Common myeloid progenitor, CD34-positive (primary cell): Measurements from ENCODE around the gene GTF2A2.
A peak's percentile ranks its signal among the peaks of the same experiment; 100 is the strongest.
"Not testable (repeated sequence)": the region's sequence is repeated elsewhere in the genome, so short reads cannot be mapped to it uniquely, and the experiment has no call there.

Experiments used
- CTCF ChIA-PET: fragments of 350-600 bp; sonication (Branson Sonifier 250); formaldehyde crosslinking; loops from one replicate; lab custom pipeline; 2021; ENCODE audit warnings: antibody characterized with exemption; lab: Charles Lee
- POLR2A ChIA-PET: fragments of 350-600 bp; sonication (Branson Sonifier 250); formaldehyde crosslinking; loops from one replicate; lab custom pipeline; 2021; ENCODE audit warnings: antibody characterized with exemption; lab: Charles Lee
- DNase-seq, 3 donors: peaks; one replicate each; pipeline versions ENCODE4 v3.0.0 to v3.0.0-alpha.2; 2013
- H3K27ac ChIP-seq, 2 experiments: 1 replicate in 1 of 2; 2 replicates in 1 of 2; pipeline ENCODE4 v1.7.0; 2013; ENCODE audit warnings: inconsistent platforms in 2 of 2, low read length in 2 of 2, mild to moderate bottlenecking in 2 of 2, low read depth in 1 of 2, moderate library complexity in 1 of 2; ENCODE audit not compliant: severe bottlenecking in 2 of 2, insufficient read depth in 1 of 2, poor library complexity in 1 of 2
- H3K27me3 ChIP-seq, 5 experiments: replicated peaks in 2 of 5; 1 replicate in 3 of 5; 2 replicates in 2 of 5; pipeline versions ENCODE4 v1.6.1 to v1.7.0; 2013; ENCODE audit warnings: low read length in 4 of 5, mild to moderate bottlenecking in 2 of 5, moderate library complexity in 2 of 5, inconsistent platforms in 1 of 5; ENCODE audit not compliant: insufficient read depth in 5 of 5, control insufficient read depth in 4 of 5
- H3K36me3 ChIP-seq, 4 experiments: 1 replicate in 2 of 4; 2 replicates in 2 of 4; pipeline versions ENCODE4 v1.6.1 to v1.7.0; 2013; ENCODE audit warnings: low read length in 3 of 4, control low read depth in 1 of 4, mild to moderate bottlenecking in 1 of 4; ENCODE audit not compliant: control insufficient read depth in 4 of 4, insufficient read depth in 4 of 4
- H3K4me1 ChIP-seq, 4 experiments: 1 replicate in 3 of 4; 2 replicates in 1 of 4; pipeline versions ENCODE4 v1.6.1 to v1.7.1; 2013; ENCODE audit warnings: low read length in 3 of 4, mild to moderate bottlenecking in 3 of 4, control low read depth in 1 of 4, inconsistent platforms in 1 of 4, moderate library complexity in 1 of 4; ENCODE audit not compliant: control insufficient read depth in 4 of 4, insufficient read depth in 4 of 4; ENCODE audit errors: control extremely low read depth in 1 of 4
- H3K4me3 ChIP-seq, 7 experiments: 1 replicate in 4 of 7; 2 replicates in 3 of 7; pipeline versions ENCODE4 v1.5.1 to v1.7.0; 2013; ENCODE audit warnings: mild to moderate bottlenecking in 7 of 7, low read length in 6 of 7, moderate library complexity in 6 of 7, inconsistent platforms in 2 of 7, low read depth in 2 of 7, control low read depth in 1 of 7; ENCODE audit not compliant: insufficient read depth in 4 of 7, control insufficient read depth in 1 of 7; ENCODE audit errors: extremely low read depth in 1 of 7
- H3K9me3 ChIP-seq, 5 experiments: 1 replicate in 4 of 5; 2 replicates in 1 of 5; pipeline versions ENCODE4 v1.6.1 to v1.7.1; 2013; ENCODE audit warnings: low read length in 4 of 5, mild to moderate bottlenecking in 2 of 5, inconsistent platforms in 1 of 5, low read depth in 1 of 5, moderate library complexity in 1 of 5; ENCODE audit not compliant: control insufficient read depth in 4 of 5, insufficient read depth in 2 of 5; ENCODE audit errors: control extremely low read depth in 1 of 5
- WGBS: methylation state at CpG from one replicate; pipeline ENCODE4 v1.1.5; 2013; ENCODE audit not compliant: insufficient coverage; 5-methylcytosine and 5-hydroxymethylcytosine counted together

The GTF2A2 gene

GRCh38 chr15:59637507-59637906 is 19.8 kb downstream of the GTF2A2 start:
- H3K9me3 ChIP-seq, POLR2A ChIA-PET, H3K4me3 ChIP-seq, H3K27me3 ChIP-seq, H3K27ac ChIP-seq, H3K4me1 ChIP-seq: not testable (repeated sequence)
- 80% methylated on average over 1 of the region's 2 CpGs for WGBS
- H3K36me3 ChIP-seq: peaks cover 3 to 29% (median 19%) of the 10 kb centered on the region in 4 experiments
- CTCF ChIA-PET: interaction anchor here (0.6 to 1.4 kb wide), 4 partner anchors 105 to 594 kb away, joined by 3 to 7 read pairs (median 4); no protein-coding TSS in a partner anchor
- peak in 1 of 3 donors; percentile 17 for DNase-seq

- ChIA-PET POLR2A (no interaction called here), CTCF (no interaction called here)
- no peaks in the 10 kb centered on the region for H3K9me3 ChIP-seq
- DNase-seq: no peak
- H3K36me3 ChIP-seq: peaks cover 0 to 24% (median 13%) of the 10 kb centered on the region in 4 experiments
- H3K27ac ChIP-seq: no peak overlapping the region
- H3K4me3 ChIP-seq: no peak overlapping the region
- H3K4me1 ChIP-seq: no peaks in the 10 kb centered on the region
- H3K27me3 ChIP-seq: no peaks in the 10 kb centered on the region
- WGBS: 67% methylated on average over 1 of the region's 3 CpGs
These were observed 21.1 kb downstream of the GTF2A2 start for GRCh38 chr15:59636184-59636583.

GRCh38 chr15:59632714-59633113 is 24.6 kb downstream of the GTF2A2 start:
- POLR2A ChIA-PET: no interaction called here

GRCh38 chr15:59622289-59622688 is 35.0 kb downstream of the GTF2A2 start:
- H3K36me3 ChIP-seq: no peaks in the 10 kb centered on the region
- H3K4me1 ChIP-seq: no peaks in the 10 kb centered on the region
- POLR2A ChIA-PET: no interaction called here
- no peaks in the 10 kb centered on the region for H3K9me3 ChIP-seq
- WGBS: 8% methylated on average over 4 of the region's 6 CpGs
- peaks cover 0 to 23% (median 13%) of the 10 kb centered on the region in 5 experiments for H3K27me3 ChIP-seq
- peak; percentile 62 to 64 (median 62) for DNase-seq
- no peak overlapping the region for H3K4me3 ChIP-seq
- CTCF ChIA-PET: interaction anchor here (0.7 to 2.4 kb wide), 3 partner anchors 80 to 98 kb away, joined by 3 to 11 read pairs (median 3); no protein-coding TSS in a partner anchor
- no peak overlapping the region for H3K27ac ChIP-seq

More at GRCh38 chr15:59632714-59633113, 24.6 kb downstream of the GTF2A2 start:
- H3K36me3 ChIP-seq: no peaks in the 10 kb centered on the region
- no peak for DNase-seq
- no peaks in the 10 kb centered on the region for H3K4me1 ChIP-seq
- H3K4me3 ChIP-seq: no peak overlapping the region
- CTCF ChIA-PET: interaction anchor here (1.2 to 3.3 kb wide), 2 partner anchors 13 to 100 kb away, joined by 3 to 15 read pairs; no protein-coding TSS in a partner anchor
- H3K27me3 ChIP-seq: no peaks in the 10 kb centered on the region
- no peak overlapping the region for H3K27ac ChIP-seq
- WGBS: 92% methylated on average over 4 of the region's 4 CpGs
- no peaks in the 10 kb centered on the region for H3K9me3 ChIP-seq

- H3K27ac ChIP-seq: no peak overlapping the region
- no peak overlapping the region for H3K4me3 ChIP-seq
- H3K4me1 ChIP-seq: peaks cover 0 to 5% (median 0%) of the 10 kb centered on the region in 4 experiments
- ChIA-PET CTCF (no interaction called here), POLR2A (no interaction called here)
- H3K9me3 ChIP-seq: no peaks in the 10 kb centered on the region
- H3K36me3 ChIP-seq: no peaks in the 10 kb centered on the region
- peaks cover 0 to 34% (median 17%) of the 10 kb centered on the region in 5 experiments for H3K27me3 ChIP-seq
- WGBS: 74% methylated on average over 4 of the region's 4 CpGs
- no peak for DNase-seq
These were observed 38.9 kb downstream of the GTF2A2 start for GRCh38 chr15:59618406-59618805.

- Histone ChIP-seq H3K27ac (no peak overlapping the region), H3K4me1 (peaks cover 0 to 5% (median 0%) of the 10 kb centered on the region in 4 experiments), H3K27me3 (peaks cover 0 to 44% (median 17%) of the 10 kb centered on the region in 5 experiments), H3K36me3 (no peaks in the 10 kb centered on the region), H3K9me3 (no peaks in the 10 kb centered on the region), H3K4me3 (no peak overlapping the region)
- no peak for DNase-seq
- POLR2A ChIA-PET: no interaction called here
- CTCF ChIA-PET: interaction anchor here (1.3 kb wide), 3 partner anchors 9 to 23 kb away, joined by 3 to 5 read pairs (median 3); no protein-coding TSS in a partner anchor
- WGBS: 93% methylated on average over 3 of the region's 3 CpGs
These were observed 40.9 kb downstream of the GTF2A2 start for GRCh38 chr15:59616379-59616778.

- peaks cover 0 to 45% (median 17%) of the 10 kb centered on the region in 5 experiments for H3K27me3 ChIP-seq
- 94% methylated on average over 2 of the region's 5 CpGs for WGBS
- no peaks in the 10 kb centered on the region for H3K36me3 ChIP-seq
- no peaks in the 10 kb centered on the region for H3K9me3 ChIP-seq
- peaks cover 0 to 5% (median 0%) of the 10 kb centered on the region in 4 experiments for H3K4me1 ChIP-seq
- POLR2A ChIA-PET: interaction anchor here (0.5 kb wide), 1 partner anchor 1361 kb away, joined by 4 read pairs; no protein-coding TSS in a partner anchor
- H3K27ac ChIP-seq: no peak overlapping the region
- DNase-seq: no peak
- no peak overlapping the region for H3K4me3 ChIP-seq
- CTCF ChIA-PET: interaction anchor here (1.3 kb wide), 1 partner anchor 10 kb away, joined by 3 read pairs; no protein-coding TSS in a partner anchor
These were observed 41.7 kb downstream of the GTF2A2 start for GRCh38 chr15:59615661-59616060.
